Endodermal cell (in vitro differentiated cells): ENCODE data around the gene TNFRSF4. TPM values are rescaled to one million over a fixed set of nuclear protein-coding genes. Genes with fewer than 3 reads are reported as not detected.

Experiments
- DNase-seq: peaks from one replicate; pipeline ENCODE4 v3.0.0-alpha.2; 2017
- H3K27ac ChIP-seq: 2 replicates; pipeline ENCODE4 v1.5.1; 2013; ENCODE audit warnings: mild to moderate bottlenecking, low read depth, low read length, moderate library complexity
- H3K27me3 ChIP-seq: 2 replicates; pipeline ENCODE4 v1.6.1; 2013; ENCODE audit warnings: mild to moderate bottlenecking, low read length, moderate library complexity; ENCODE audit not compliant: insufficient read depth, control insufficient read depth, poor library complexity, severe bottlenecking
- H3K36me3 ChIP-seq: 2 replicates; pipeline ENCODE4 v1.7.0; 2013; ENCODE audit warnings: mild to moderate bottlenecking, low read length, moderate library complexity; ENCODE audit not compliant: control insufficient read depth, insufficient read depth
- H3K4me1 ChIP-seq: one replicate; pipeline ENCODE4 v1.7.0; 2013; ENCODE audit warnings: low read length; ENCODE audit not compliant: control insufficient read depth, insufficient read depth
- H3K4me3 ChIP-seq: 2 replicates; pipeline ENCODE4 v1.5.1; 2013; ENCODE audit warnings: mild to moderate bottlenecking, low read length, moderate library complexity
- H3K9ac ChIP-seq: 2 replicates; pipeline ENCODE4 v1.6.1; 2013; ENCODE audit warnings: mild to moderate bottlenecking, low read length, moderate library complexity; ENCODE audit not compliant: poor library complexity, severe bottlenecking; ENCODE audit errors: extremely low read depth
- H3K9me3 ChIP-seq: 2 replicates; pipeline ENCODE4 v1.6.1; 2013; ENCODE audit warnings: mild to moderate bottlenecking, low read length, moderate library complexity; ENCODE audit not compliant: control insufficient read depth
- H3K27ac Mint-ChIP-seq: 2 replicates; pipeline ENCODE4 v1.8.0; 2020; ENCODE audit warnings: mixed read lengths
- H3K27me3 Mint-ChIP-seq: 2 replicates; pipeline ENCODE4 v1.8.0; 2021; ENCODE audit warnings: mild to moderate bottlenecking, mixed read lengths; ENCODE audit not compliant: insufficient read depth
- H3K36me3 Mint-ChIP-seq: 2 replicates; pipeline ENCODE4 v1.8.0; 2020; ENCODE audit warnings: low read depth, mixed read lengths
- H3K4me1 Mint-ChIP-seq: 2 replicates; pipeline ENCODE4 v1.8.0; 2020; ENCODE audit warnings: mixed read lengths
- H3K4me3 Mint-ChIP-seq: 2 replicates; pipeline ENCODE4 v1.8.0; 2020; ENCODE audit warnings: mild to moderate bottlenecking, moderate library complexity, mixed read lengths
- H3K9me3 Mint-ChIP-seq: 2 replicates; pipeline ENCODE4 v1.8.0; 2020; ENCODE audit warnings: mild to moderate bottlenecking, mixed read lengths
- WGBS, 2 experiments: methylation state at CpG; one replicate each; pipeline versions ENCODE4 v1.1.5 to v1.1.7; 2013; ENCODE audit warnings: missing lambda C conversion rate in 2 of 2, mixed read lengths in 1 of 2; ENCODE audit not compliant: insufficient coverage in 1 of 2, insufficient read length in 1 of 2; 5-methylcytosine and 5-hydroxymethylcytosine counted together
- total RNA-seq, 2 donors: library from RNA; stranded (reverse); fragmentation: NEBNext Ultra II Directional in 1 of 2; extraction: Animal tissue kit (Norgen Biotek cat#: 25700) in 1 of 2; gene quantifications; 2 replicates in 1 of 2; 3 replicates in 1 of 2; pipeline ENCODE4 v1.2.1, GENCODE V29; 2021
- TF ChIP-seq, protein P1 (sequence below): fragments of 200-600 bp; sonication (generic); conservative IDR thresholded peaks from 2 replicates; pipeline ENCODE4 v1.5.0; 2021; ENCODE audit warnings: antibody characterized with exemption, mild to moderate bottlenecking

Gene TNFRSF4
- total RNA-seq, 2 donors from 2014 or later, result 0.20 TPM; not detected in 1

DNA sequence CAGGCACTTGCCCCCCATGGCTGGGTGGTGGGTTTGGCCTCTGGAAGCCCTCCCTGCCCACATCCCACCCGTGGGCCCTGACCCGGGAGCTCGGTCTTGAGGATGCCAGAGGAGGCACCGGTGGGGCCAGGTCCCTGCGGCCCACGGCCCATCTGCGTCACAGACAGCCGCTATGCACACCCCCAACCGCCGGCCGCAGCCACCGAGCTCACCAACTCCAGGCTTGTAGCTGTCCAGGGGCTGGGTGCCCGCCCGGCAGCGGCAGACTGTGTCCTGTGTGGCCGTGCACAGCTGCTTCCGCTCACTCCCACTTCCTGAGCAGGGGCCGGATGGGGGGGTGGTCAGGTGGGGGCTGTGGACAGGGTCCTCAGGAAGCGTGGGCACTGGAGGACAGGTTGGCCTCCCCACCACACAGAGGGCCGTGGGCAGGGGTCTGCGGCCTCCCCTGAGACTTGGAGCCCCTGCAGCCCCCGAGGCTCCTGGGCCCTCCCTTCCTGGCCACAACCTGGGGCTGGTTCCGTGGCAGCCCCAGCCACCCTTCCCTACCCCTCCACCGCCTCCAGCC is 1.1 kb downstream of the TNFRSF4 start:
- H3K9me3 Mint-ChIP-seq, result no peaks in the 10 kb centered on the region
- 94 to 100% methylated on average over 1 to 24 of the region's 24 CpGs for WGBS, 2 experiments

GRCh38 chr1:1211541-1212441 is 2.2 kb downstream of the TNFRSF4 start:
- H3K36me3 ChIP-seq, result peaks cover 4% of the 10 kb centered on the region
- TF ChIP-seq, protein P1, sequence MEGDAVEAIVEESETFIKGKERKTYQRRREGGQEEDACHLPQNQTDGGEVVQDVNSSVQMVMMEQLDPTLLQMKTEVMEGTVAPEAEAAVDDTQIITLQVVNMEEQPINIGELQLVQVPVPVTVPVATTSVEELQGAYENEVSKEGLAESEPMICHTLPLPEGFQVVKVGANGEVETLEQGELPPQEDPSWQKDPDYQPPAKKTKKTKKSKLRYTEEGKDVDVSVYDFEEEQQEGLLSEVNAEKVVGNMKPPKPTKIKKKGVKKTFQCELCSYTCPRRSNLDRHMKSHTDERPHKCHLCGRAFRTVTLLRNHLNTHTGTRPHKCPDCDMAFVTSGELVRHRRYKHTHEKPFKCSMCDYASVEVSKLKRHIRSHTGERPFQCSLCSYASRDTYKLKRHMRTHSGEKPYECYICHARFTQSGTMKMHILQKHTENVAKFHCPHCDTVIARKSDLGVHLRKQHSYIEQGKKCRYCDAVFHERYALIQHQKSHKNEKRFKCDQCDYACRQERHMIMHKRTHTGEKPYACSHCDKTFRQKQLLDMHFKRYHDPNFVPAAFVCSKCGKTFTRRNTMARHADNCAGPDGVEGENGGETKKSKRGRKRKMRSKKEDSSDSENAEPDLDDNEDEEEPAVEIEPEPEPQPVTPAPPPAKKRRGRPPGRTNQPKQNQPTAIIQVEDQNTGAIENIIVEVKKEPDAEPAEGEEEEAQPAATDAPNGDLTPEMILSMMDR, result no peak
- H3K4me1 ChIP-seq, result no peaks in the 10 kb centered on the region
- WGBS, 2 experiments, result 91% methylated on average over 13 to 28 of the region's 28 CpGs
- H3K27me3 ChIP-seq, result peaks cover 8% of the 10 kb centered on the region
- no peak overlapping the region for H3K27ac ChIP-seq
- no peak overlapping the region for H3K27ac Mint-ChIP-seq
- peaks cover 5% of the 10 kb centered on the region for H3K36me3 Mint-ChIP-seq
- DNase-seq, result no peak
- H3K9me3 ChIP-seq, result no peaks in the 10 kb centered on the region
- H3K4me3 ChIP-seq, result no peak overlapping the region
- H3K9ac ChIP-seq, result no peak overlapping the region
- H3K9me3 Mint-ChIP-seq, result no peaks in the 10 kb centered on the region
- no peaks in the 10 kb centered on the region for H3K27me3 Mint-ChIP-seq
- H3K4me3 Mint-ChIP-seq, result no peak overlapping the region
- no peaks in the 10 kb centered on the region for H3K4me1 Mint-ChIP-seq

More for the DNA sequence above, 1.1 kb downstream of the TNFRSF4 start:
- H3K27me3 Mint-ChIP-seq, result no peaks in the 10 kb centered on the region
- Histone ChIP-seq H3K27ac (no peak overlapping the region), H3K9ac (no peak overlapping the region), H3K4me3 (no peak overlapping the region), H3K27me3 (no peaks in the 10 kb centered on the region), H3K4me1 (no peaks in the 10 kb centered on the region), H3K36me3 (peaks cover 6% of the 10 kb centered on the region), H3K9me3 (no peaks in the 10 kb centered on the region)
- no peaks in the 10 kb centered on the region for H3K4me1 Mint-ChIP-seq
- H3K36me3 Mint-ChIP-seq, result peaks cover 10% of the 10 kb centered on the region
- no peak overlapping the region for H3K27ac Mint-ChIP-seq
- TF ChIP-seq, protein P1, result no peak
- no peak overlapping the region for H3K4me3 Mint-ChIP-seq
- no peak for DNase-seq

DNA sequence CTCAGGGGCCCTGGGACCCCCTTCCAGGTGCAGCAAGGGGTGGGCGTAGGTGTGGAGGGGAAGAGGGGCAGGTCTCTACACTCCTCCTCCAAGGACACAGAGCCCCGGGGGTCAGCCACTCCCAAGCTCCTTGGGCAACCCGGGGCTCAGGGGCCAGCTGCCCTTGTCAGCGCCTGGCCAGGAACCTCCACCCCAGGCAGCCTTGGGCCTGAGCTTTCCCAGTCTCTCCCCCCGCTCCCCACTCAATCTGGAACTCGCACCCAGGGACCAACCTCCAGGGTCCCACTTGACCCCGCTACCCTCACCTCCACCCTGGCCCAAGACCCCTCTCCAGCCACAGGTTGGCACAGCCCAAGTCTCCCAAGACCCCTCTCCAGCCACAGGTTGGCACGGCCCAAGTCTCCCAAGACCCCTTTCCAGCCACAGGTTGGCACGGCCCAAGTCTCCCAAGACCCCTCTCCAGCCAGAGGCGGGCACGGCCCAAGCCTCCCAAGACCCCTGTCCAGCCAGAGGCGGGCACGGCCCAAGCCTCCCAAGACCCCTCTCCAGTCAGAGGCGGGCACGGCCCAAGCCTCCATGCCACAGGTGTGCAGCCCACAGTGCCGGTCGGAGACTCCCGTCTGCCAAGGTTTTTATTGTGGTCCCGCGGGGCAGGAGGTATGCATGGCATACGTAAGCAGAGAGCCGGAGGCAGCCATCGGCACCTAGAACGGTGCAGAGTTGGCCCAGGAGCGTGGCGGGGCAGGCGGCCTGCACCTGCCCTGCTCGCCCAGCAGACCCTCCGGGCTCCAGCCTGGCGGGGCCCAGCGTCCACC is 3.0 kb downstream of the TNFRSF4 start:
- no peak overlapping the region for H3K9ac ChIP-seq
- H3K9me3 Mint-ChIP-seq, result no peaks in the 10 kb centered on the region
- no peak overlapping the region for H3K27ac Mint-ChIP-seq
- TF ChIP-seq, protein P1, result no peak
- no peaks in the 10 kb centered on the region for H3K36me3 ChIP-seq
- no peaks in the 10 kb centered on the region for H3K4me1 Mint-ChIP-seq
- peaks cover 17% of the 10 kb centered on the region for H3K27me3 ChIP-seq
- no peak overlapping the region for H3K4me3 Mint-ChIP-seq
- peaks cover 1% of the 10 kb centered on the region for H3K27me3 Mint-ChIP-seq
- H3K27ac ChIP-seq, result no peak overlapping the region
- no peak overlapping the region for H3K4me3 ChIP-seq
- H3K9me3 ChIP-seq, result no peaks in the 10 kb centered on the region
- DNase-seq, result no peak
- WGBS, 2 experiments, result 92 to 94% methylated on average over 19 to 31 of the region's 31 CpGs
- no peaks in the 10 kb centered on the region for H3K4me1 ChIP-seq
- H3K36me3 Mint-ChIP-seq, result no peaks in the 10 kb centered on the region
